ENCODE results near the gene TMEM144. TPM values are rescaled to one million over a fixed set of nuclear protein-coding genes. Genes with fewer than 3 reads are reported as not detected.

TMEM144 gene
- total RNA-seq, 6 donors from 2014 or later, result 8.6 to 16.7 (median 13.7) TPM

DNA sequence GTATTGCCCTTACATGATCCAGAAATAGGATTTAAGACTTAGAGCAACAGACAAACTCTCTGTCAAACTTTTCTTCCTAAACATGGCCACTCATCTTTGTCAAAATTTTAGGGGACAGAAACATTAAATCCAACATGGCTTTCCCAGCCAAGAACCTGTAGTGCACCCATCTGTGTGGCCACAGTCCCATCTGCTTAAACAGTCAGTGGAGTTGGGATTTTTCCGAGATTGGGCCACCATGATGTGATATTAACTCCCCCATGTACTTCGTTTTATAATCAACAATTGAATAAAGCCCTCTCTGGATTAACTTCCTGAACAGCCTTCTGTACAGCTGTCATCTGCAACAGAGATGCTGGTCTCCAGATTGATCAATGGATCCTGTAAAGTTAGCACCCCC lies 28.9 kb downstream of the TMEM144 start:
- Histone ChIP-seq H3K27ac (no peak overlapping the region), H3K4me1 (no peaks in the 10 kb centered on the region), H3K4me3 (no peak overlapping the region), H3K9me3 (no peaks in the 10 kb centered on the region), H3K27me3 (no peaks in the 10 kb centered on the region), H3K36me3 (peaks cover 0 to 6% (median 0%) of the 10 kb centered on the region in 4 donors)
- ATAC-seq (ENCODE audit: low FRiP score in 2 of 2), result no peak
- TF ChIP-seq POLR2AphosphoS5 (IDR thresholded peaks at IDR 0.05) (no peak), POLR2A (IDR thresholded peaks at IDR 0.05) (no peak), EP300 (IDR thresholded peaks at IDR 0.05) (no peak)
- TF ChIP-seq, protein P1, sequence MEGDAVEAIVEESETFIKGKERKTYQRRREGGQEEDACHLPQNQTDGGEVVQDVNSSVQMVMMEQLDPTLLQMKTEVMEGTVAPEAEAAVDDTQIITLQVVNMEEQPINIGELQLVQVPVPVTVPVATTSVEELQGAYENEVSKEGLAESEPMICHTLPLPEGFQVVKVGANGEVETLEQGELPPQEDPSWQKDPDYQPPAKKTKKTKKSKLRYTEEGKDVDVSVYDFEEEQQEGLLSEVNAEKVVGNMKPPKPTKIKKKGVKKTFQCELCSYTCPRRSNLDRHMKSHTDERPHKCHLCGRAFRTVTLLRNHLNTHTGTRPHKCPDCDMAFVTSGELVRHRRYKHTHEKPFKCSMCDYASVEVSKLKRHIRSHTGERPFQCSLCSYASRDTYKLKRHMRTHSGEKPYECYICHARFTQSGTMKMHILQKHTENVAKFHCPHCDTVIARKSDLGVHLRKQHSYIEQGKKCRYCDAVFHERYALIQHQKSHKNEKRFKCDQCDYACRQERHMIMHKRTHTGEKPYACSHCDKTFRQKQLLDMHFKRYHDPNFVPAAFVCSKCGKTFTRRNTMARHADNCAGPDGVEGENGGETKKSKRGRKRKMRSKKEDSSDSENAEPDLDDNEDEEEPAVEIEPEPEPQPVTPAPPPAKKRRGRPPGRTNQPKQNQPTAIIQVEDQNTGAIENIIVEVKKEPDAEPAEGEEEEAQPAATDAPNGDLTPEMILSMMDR (IDR thresholded peaks at IDR 0.05), result no peak
- no peak for DNase-seq
- 73 to 78% methylated on average over 2 of the region's 2 CpGs for WGBS, 2 donors

DNA sequence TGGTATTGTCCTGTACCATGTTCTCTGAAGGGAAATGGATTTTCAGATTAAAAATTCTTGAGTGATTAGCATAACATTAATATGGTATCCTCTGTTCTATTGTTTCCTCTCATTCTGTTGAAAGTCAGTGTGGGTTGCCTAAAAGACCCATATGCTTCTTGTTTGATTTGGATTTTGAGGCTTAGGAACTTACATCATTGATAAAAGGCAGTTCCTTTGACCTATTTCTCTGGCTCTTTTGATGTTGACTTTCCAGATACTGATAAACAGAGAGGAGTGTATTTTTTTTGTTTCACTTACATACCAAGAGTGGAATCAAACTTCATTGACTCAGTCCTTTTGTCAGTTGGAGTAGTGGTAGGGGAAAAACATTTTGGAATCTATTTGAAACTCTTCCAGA lies 32.8 kb downstream of the TMEM144 start:
- H3K27me3 ChIP-seq, result no peaks in the 10 kb centered on the region
- no peak for ATAC-seq (ENCODE audit: low FRiP score in 2 of 2)
- TF ChIP-seq POLR2AphosphoS5 (IDR thresholded peaks at IDR 0.05) (no peak), POLR2A (IDR thresholded peaks at IDR 0.05) (no peak), EP300 (IDR thresholded peaks at IDR 0.05) (no peak)
- TF ChIP-seq, protein P1 (IDR thresholded peaks at IDR 0.05), result no peak

DNA sequence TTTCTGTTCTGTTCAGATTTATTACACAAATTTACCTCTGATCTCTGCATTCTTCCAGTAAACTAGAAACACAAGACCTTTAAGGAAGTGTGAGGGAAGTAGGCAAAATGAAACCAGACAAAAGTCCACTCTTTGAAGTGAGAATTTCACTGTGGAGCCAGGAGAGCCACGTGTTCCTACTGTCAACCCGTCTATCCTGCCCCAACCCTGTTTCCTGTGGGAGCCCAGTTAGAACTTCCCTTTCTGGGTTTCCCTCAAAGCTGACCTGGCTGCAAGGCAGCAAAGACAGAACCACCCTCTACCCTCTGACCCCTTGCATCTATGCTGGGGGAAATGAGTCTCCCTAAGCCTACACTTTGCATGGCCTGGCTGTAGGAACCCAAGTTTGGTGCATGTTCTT lies 40.0 kb downstream of the TMEM144 start:
- ATAC-seq (ENCODE audit: low FRiP score in 2 of 2), result peak in 1 of 2 donors; percentile 71
- DNase-seq, result peak in 1 of 2 donors; percentile 25
- TF ChIP-seq, protein P1 (IDR thresholded peaks at IDR 0.05), result no peak
- TF ChIP-seq POLR2AphosphoS5 (IDR thresholded peaks at IDR 0.05) (no peak), EP300 (IDR thresholded peaks at IDR 0.05) (no peak), POLR2A (IDR thresholded peaks at IDR 0.05) (no peak)
- H3K27me3 ChIP-seq, result no peaks in the 10 kb centered on the region
- H3K4me3 ChIP-seq, result no peak overlapping the region
- peaks cover 0 to 3% (median 0%) of the 10 kb centered on the region in 4 donors for H3K4me1 ChIP-seq
- H3K36me3 ChIP-seq, result no peaks in the 10 kb centered on the region
- WGBS, 2 donors, result 26 to 32% methylated on average over 2 of the region's 2 CpGs
- H3K27ac ChIP-seq, result no peak overlapping the region
- no peaks in the 10 kb centered on the region for H3K9me3 ChIP-seq

More for the DNA sequence above, 32.8 kb downstream of the TMEM144 start:
- H3K27ac ChIP-seq, result no peak overlapping the region
- no peak overlapping the region for H3K4me3 ChIP-seq
- H3K36me3 ChIP-seq, result peaks cover 0 to 6% (median 0%) of the 10 kb centered on the region in 4 donors
- DNase-seq, result no peak
- no peaks in the 10 kb centered on the region for H3K4me1 ChIP-seq
- no peaks in the 10 kb centered on the region for H3K9me3 ChIP-seq

DNA sequence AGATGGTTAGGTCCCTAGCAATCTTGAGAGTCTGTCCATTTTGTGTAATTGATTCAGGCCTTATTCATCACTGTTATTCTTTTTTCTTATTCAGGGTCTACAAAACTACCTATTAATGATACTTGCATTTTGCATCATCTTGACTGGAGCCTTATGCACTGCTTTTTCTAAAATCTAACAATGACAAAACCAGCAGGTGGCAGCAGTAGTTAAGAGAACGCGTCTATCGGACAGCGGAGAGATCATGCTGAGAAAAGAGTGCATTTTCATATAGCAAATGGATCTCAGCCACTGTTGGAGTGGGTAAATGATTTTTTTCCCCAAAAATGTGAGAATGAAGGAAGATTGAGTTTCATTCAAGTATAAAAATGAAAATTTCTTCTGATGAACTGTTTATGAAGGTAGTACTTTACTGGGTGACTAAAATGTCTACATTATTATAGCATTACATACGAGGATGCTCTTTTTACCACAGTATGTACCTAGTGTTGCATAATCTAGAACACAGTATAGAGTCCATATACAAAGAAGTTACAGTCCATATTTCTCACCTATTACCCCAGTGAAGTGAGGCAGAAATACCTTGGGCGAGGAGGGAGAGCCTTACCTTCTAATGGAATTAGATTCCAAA lies 43.2 kb downstream of the TMEM144 start:
- TF ChIP-seq POLR2A (IDR thresholded peaks at IDR 0.05), result no peak
- TF ChIP-seq, protein P1 (IDR thresholded peaks at IDR 0.05), result peak in 5 of 6 experiments; percentile 9 to 59 (median 49)
- no peak for TF ChIP-seq EP300 (IDR thresholded peaks at IDR 0.05)
- no peak for TF ChIP-seq POLR2AphosphoS5 (IDR thresholded peaks at IDR 0.05)
- Histone ChIP-seq H3K27me3 (no peaks in the 10 kb centered on the region), H3K27ac (no peak overlapping the region), H3K4me3 (no peak overlapping the region), H3K4me1 (peaks cover 0 to 3% (median 0%) of the 10 kb centered on the region in 4 donors), H3K9me3 (no peaks in the 10 kb centered on the region), H3K36me3 (no peaks in the 10 kb centered on the region)
- DNase-seq (no peak), ATAC-seq (ENCODE audit: low FRiP score in 2 of 2) (peak; percentile 62 to 80)
- 30 to 31% methylated on average over 6 of the region's 6 CpGs for WGBS, 2 donors

DNA sequence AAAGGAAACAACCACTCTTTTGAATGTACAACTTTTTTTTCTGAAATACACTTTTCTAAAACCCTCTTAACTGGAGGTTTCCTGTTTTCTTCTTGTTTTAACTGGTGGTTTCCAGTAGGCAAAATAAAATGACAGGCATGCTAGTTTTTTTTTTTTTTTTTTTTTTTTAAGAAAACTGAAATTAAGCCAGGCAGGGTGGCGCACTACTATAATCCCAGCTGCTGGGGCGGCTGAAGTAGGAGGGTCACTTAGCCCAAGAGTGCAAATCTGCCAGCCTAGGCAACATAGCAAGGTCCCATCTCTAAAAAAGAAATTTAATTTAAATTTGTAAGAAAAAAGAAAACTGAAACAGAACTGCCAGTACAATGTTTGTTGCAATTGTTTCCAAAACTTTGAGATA lies 44.0 kb downstream of the TMEM144 start:
- Histone ChIP-seq H3K9me3 (no peaks in the 10 kb centered on the region), H3K27me3 (no peaks in the 10 kb centered on the region), H3K4me1 (peaks cover 0 to 3% (median 0%) of the 10 kb centered on the region in 4 donors), H3K36me3 (no peaks in the 10 kb centered on the region), H3K27ac (no peak overlapping the region), H3K4me3 (no peak overlapping the region)
- 81 to 83% methylated on average over 2 of the region's 2 CpGs for whole genome bisulfite sequencing, 2 donors
- no peak for DNase-seq
- TF ChIP-seq EP300 (IDR thresholded peaks at IDR 0.05), result no peak
- no peak for TF ChIP-seq POLR2A (IDR thresholded peaks at IDR 0.05)
- no peak for TF ChIP-seq POLR2AphosphoS5 (IDR thresholded peaks at IDR 0.05)
- TF ChIP-seq, protein P1 (IDR thresholded peaks at IDR 0.05), result no peak
- no peak for ATAC-seq (ENCODE audit: low FRiP score in 2 of 2)

All from upper lobe of left lung (tissue), 6 donors.